Mesothelial cell of epicardium (in vitro differentiated cells): ENCODE data around the gene ABCA9. TPM values are rescaled to one million over a fixed set of nuclear protein-coding genes. Genes with fewer than 3 reads are reported as not detected.

Experiments
- DNase-seq, 2 experiments: peaks; one replicate each; pipeline ENCODE4 v3.0.0; 2021; ENCODE audit warnings: low spot score in 2 of 2; ENCODE audit not compliant: unreplicated experiment in 2 of 2
- H3K27ac Mint-ChIP-seq: 2 replicates; pipeline ENCODE4 v1.8.0; 2021; ENCODE audit warnings: mixed read lengths
- H3K27me3 Mint-ChIP-seq: 2 replicates; pipeline ENCODE4 v1.8.0; 2021; ENCODE audit warnings: low read depth, mixed read lengths
- H3K36me3 Mint-ChIP-seq: 2 replicates; pipeline ENCODE4 v1.8.0; 2021; ENCODE audit warnings: mixed read lengths
- H3K4me1 Mint-ChIP-seq: 2 replicates; pipeline ENCODE4 v1.8.0; 2021; ENCODE audit warnings: mixed read lengths
- H3K4me3 Mint-ChIP-seq: 2 replicates; pipeline ENCODE4 v1.8.0; 2021; ENCODE audit warnings: mild to moderate bottlenecking, moderate library complexity, mixed read lengths
- H3K9me3 Mint-ChIP-seq: 2 replicates; pipeline ENCODE4 v1.8.0; 2021; ENCODE audit warnings: mixed read lengths
- total RNA-seq: library from RNA; stranded (reverse); gene quantifications from 3 replicates; pipeline ENCODE4 v1.2.1, GENCODE V29; 2021
- TF ChIP-seq, protein P1 (sequence below): fragments of 200-600 bp; sonication (generic); IDR thresholded peaks from one replicate; pipeline ENCODE4 v1.5.0; 2021; ENCODE audit warnings: antibody characterized with exemption; ENCODE audit not compliant: unreplicated experiment

ABCA9 gene
- total RNA-seq, 1 donor from 2014 or later = 1.5 TPM

DNA sequence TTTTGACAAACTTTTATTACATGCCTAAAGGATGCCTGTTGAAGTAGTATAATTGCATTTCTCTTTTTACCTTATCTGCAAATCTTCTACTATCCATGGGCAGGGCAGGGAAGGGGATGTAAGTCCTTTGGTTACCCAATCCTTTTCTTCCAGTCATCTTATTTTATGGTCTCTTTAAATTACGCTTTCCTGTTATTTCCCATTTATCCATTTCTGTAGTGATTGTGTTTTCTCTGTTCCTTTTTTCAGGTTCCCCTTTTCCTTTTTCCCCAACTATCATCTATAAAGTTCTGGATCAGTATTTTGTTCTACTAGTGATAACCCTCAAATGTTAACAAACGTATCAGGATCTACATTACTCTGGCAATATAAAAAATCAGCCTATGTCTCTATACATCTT is 3.3 kb upstream of the ABCA9 start:
- no peak for DNase-seq
- peaks cover 16% of the 10 kb centered on the region for H3K27me3 Mint-ChIP-seq
- H3K4me3 Mint-ChIP-seq = no peak overlapping the region
- H3K36me3 Mint-ChIP-seq = no peaks in the 10 kb centered on the region
- H3K9me3 Mint-ChIP-seq = peaks cover 2% of the 10 kb centered on the region
- H3K27ac Mint-ChIP-seq = peak overlapping the region; percentile 30
- H3K4me1 Mint-ChIP-seq = peaks cover 23% of the 10 kb centered on the region
- TF ChIP-seq, protein P1, sequence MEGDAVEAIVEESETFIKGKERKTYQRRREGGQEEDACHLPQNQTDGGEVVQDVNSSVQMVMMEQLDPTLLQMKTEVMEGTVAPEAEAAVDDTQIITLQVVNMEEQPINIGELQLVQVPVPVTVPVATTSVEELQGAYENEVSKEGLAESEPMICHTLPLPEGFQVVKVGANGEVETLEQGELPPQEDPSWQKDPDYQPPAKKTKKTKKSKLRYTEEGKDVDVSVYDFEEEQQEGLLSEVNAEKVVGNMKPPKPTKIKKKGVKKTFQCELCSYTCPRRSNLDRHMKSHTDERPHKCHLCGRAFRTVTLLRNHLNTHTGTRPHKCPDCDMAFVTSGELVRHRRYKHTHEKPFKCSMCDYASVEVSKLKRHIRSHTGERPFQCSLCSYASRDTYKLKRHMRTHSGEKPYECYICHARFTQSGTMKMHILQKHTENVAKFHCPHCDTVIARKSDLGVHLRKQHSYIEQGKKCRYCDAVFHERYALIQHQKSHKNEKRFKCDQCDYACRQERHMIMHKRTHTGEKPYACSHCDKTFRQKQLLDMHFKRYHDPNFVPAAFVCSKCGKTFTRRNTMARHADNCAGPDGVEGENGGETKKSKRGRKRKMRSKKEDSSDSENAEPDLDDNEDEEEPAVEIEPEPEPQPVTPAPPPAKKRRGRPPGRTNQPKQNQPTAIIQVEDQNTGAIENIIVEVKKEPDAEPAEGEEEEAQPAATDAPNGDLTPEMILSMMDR = no peak

DNA sequence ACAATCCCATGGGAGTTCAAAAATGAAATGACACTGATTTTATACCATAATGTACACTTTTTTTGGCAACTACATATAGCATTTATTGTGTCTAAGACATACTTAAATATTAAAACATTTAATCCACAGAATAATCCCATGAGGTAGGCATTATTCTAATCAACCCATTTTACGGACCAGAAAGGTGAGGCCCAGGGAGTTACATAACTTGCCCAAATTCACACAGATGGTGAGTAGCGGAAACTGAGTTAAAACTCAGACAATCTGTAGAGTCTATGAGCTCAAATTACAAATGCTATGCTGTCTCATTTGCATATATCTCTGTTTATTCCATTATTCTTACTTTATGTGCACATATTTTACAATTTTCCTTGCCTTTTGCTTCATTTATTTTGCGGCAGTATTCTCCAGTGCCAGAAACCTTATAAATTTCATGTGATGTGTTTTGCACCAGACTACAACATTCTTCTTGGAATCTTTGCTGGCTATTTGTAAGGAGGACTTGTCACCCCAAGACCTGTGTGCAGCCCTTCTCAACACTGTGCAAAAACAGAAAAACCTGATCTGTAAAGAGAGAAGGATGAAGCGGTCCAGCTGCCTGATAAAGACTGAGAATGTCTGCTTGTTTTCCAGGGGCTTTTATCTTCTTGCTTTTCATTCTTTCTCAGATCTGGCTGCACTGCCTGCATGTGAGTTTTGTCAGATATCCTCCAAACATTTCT is 2.3 kb upstream of the ABCA9 start:
- Mint-ChIP-seq H3K36me3 (no peaks in the 10 kb centered on the region), H3K4me3 (no peak overlapping the region), H3K9me3 (peaks cover 6% of the 10 kb centered on the region), H3K27me3 (peaks cover 17% of the 10 kb centered on the region), H3K27ac (no peak overlapping the region), H3K4me1 (peaks cover 20% of the 10 kb centered on the region)
- TF ChIP-seq, protein P1 = no peak
- DNase-seq = no peak

DNA sequence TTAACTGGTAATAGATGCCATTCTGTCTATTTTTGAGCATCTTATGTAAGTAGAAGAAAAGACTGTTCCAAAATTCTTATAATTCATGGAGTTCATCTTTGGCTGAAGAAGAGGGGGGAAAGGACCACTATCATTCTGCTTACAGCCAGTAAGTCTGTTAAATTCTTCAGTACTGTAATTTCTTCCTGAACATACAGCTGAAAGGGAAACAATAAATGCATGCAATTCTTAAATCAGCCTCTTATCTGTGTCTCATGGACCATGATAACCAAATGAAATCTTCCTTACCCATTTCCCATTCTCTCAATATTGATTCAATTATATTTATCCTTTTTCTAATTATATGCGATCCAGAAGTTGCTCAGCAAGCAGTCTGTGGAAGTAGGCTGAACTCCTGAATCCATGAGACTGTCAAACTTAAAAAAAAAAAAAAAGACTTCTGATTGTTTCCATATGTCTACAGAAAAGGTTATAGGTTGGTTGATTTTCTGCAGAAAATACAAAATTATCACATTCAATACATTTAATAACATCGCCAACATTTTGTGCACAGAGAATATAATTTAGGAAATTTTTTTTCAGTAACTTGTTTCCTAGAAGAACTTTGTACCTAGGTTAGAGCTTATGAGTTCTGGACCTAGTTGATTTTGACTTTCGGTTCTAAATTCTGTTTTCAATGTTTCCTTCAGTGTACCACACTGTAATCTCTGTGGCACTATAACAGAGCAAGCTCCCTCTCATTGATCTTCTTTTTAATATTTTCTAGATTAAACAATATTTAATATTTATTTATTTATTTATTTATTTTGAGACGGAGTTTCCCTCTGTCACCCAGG is 1.2 kb upstream of the ABCA9 start:
- no peak overlapping the region for H3K4me3 Mint-ChIP-seq
- peaks cover 16% of the 10 kb centered on the region for H3K9me3 Mint-ChIP-seq
- peaks cover 20% of the 10 kb centered on the region for H3K4me1 Mint-ChIP-seq
- H3K27ac Mint-ChIP-seq = peak overlapping the region; percentile 55
- peaks cover 1% of the 10 kb centered on the region for H3K36me3 Mint-ChIP-seq
- TF ChIP-seq, protein P1 = no peak
- no peak for DNase-seq
- H3K27me3 Mint-ChIP-seq = peaks cover 17% of the 10 kb centered on the region

DNA sequence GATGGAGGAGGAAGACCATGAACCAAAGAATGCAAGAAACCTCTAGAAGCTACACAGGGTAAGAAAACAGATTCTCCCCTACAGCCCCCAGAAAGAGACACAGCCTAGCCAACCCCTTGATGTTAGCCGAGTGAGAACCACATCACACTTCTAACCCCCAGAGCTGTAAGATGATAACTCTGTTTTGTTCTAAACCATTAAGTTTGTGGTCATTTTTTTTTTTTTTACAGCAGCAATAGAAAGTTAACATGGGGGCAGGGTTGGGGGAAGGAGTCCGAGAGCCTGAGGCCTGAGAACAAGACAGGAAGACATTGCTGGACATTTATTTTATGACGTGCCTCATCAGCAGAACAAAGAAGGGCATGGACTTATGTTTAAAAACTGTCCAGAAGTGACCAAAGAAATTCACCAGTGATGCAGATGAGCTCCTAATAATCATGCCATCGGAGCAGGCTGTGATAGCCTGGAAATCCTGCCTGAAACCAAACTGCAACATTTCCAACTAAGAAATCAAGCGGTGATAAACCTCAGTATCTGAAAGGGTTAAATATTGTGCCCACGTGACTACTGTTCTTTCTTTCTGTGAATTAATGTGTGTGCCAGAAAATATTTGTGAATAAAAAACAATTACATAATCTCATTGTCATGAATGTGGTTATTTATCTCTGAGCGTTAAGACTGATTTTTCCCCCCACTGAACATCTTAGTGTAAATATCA is 1.1 kb downstream of the ABCA9 start:
- Mint-ChIP-seq H3K36me3 (peaks cover 9% of the 10 kb centered on the region), H3K4me3 (no peak overlapping the region), H3K4me1 (peaks cover 20% of the 10 kb centered on the region), H3K27ac (no peak overlapping the region), H3K27me3 (peaks cover 8% of the 10 kb centered on the region), H3K9me3 (peaks cover 33% of the 10 kb centered on the region)
- TF ChIP-seq, protein P1 = no peak
- DNase-seq = no peak

DNA sequence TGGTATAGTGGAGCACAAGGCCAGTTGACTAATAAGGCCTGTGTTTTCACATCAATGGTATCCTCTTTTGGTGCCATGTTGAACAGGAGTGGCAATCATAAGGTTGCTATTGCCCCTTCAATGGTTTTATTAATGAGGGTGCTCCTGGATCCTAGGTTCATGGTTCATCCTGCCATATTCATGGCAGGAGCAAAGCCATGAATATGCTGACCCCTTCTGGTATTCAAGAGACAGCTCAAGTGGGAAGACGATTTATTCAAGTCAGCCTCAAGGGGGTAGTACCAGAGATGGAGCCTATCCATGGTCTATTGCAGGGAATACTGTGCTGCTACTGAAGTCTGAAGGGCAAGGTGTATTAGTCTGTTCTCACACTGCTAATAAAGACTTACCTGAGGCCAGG is 2.6 kb downstream of the ABCA9 start:
- DNase-seq = no peak
- Mint-ChIP-seq H3K27ac (no peak overlapping the region), H3K4me3 (no peak overlapping the region), H3K27me3 (peaks cover 7% of the 10 kb centered on the region), H3K4me1 (peaks cover 17% of the 10 kb centered on the region), H3K9me3 (peaks cover 41% of the 10 kb centered on the region), H3K36me3 (peaks cover 10% of the 10 kb centered on the region)
- TF ChIP-seq, protein P1 = no peak
